Measurements from ENCODE around the gene PSMB7.
A peak's percentile ranks its signal among the peaks of the same experiment; 100 is the strongest.

Gene PSMB7

DNA sequence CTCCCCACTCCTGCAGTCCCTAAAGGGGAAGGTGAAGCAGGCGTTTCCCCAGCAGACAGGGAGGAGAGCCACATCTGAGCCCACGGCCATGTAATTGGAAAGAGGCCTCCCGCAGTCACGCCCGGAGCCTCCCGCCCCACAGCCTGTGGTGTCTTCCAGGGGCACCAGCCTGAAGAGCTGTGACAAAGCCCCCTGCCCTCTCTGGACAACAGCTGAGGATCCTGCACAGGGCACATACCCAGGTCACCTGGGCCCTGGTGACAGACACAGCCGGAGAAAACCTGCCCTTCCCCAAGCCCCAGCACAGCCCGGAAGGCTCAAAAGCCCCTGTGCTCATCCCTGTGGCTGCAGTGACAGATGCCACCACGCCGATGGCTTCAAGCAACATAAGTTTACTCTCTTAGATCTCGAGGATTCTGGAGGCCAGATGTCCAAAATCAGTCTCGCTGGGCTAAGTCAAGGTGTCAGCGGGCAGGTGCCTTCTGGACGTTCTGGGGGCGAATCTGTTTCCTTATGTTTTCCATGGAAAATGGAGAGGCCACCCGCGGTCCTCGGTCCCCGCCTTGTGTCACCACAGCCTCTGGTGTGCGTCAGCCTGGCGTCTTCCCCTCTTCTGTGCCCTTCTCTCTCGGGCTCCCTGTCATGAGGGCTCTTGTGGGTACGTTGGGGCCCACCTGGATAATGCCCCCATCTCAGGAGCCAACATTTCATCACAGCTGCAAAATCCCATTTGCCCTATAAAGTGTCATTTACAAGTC lies 71.5 kb downstream of the PSMB7 start:
- H3K36me3 Mint-ChIP-seq: peaks cover 32% of the 10 kb centered on the region
- DNase-seq (ENCODE audit: low spot score in 2 of 2) (no peak), ATAC-seq (no peak)
- H3K27ac Mint-ChIP-seq: peak overlapping the region; percentile 50
- H3K4me1 Mint-ChIP-seq: no peaks in the 10 kb centered on the region
- no peaks in the 10 kb centered on the region for H3K9me3 Mint-ChIP-seq
- no peak overlapping the region for H3K4me3 Mint-ChIP-seq

- Mint-ChIP-seq H3K36me3 (peaks cover 29% of the 10 kb centered on the region), H3K9me3 (no peaks in the 10 kb centered on the region), H3K4me1 (no peaks in the 10 kb centered on the region), H3K27ac (no peak overlapping the region), H3K4me3 (no peak overlapping the region)
- DNase-seq (ENCODE audit: low spot score in 2 of 2) (no peak), ATAC-seq (no peak)
Measured at GRCh38 chr9:124342776-124343485, 72.3 kb downstream of the PSMB7 start.

DNA sequence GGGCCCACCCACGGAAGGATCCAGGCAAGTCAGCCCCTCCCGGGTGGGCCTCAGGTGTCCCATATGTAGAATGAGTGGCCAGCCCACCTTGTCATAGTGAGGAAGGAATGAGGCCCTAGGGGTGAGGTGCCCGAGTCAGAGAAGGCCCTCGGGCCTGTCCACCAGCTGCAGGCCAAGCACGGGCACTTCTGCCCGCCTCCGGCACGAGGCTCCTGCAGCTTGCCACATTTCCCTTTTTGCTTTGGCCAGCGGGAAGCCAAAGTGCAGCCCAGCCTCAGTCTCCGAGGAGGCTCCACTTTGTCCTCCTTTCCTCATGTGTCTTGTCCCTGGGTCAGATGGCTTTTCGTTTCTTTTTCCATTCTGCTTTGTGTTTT lies 72.9 kb downstream of the PSMB7 start:
- no peak overlapping the region for H3K27ac Mint-ChIP-seq
- no peak for DNase-seq (ENCODE audit: low spot score in 2 of 2)
- no peak for ATAC-seq
- H3K9me3 Mint-ChIP-seq: no peaks in the 10 kb centered on the region
- no peaks in the 10 kb centered on the region for H3K4me1 Mint-ChIP-seq
- no peak overlapping the region for H3K4me3 Mint-ChIP-seq
- H3K36me3 Mint-ChIP-seq: peaks cover 28% of the 10 kb centered on the region

DNA sequence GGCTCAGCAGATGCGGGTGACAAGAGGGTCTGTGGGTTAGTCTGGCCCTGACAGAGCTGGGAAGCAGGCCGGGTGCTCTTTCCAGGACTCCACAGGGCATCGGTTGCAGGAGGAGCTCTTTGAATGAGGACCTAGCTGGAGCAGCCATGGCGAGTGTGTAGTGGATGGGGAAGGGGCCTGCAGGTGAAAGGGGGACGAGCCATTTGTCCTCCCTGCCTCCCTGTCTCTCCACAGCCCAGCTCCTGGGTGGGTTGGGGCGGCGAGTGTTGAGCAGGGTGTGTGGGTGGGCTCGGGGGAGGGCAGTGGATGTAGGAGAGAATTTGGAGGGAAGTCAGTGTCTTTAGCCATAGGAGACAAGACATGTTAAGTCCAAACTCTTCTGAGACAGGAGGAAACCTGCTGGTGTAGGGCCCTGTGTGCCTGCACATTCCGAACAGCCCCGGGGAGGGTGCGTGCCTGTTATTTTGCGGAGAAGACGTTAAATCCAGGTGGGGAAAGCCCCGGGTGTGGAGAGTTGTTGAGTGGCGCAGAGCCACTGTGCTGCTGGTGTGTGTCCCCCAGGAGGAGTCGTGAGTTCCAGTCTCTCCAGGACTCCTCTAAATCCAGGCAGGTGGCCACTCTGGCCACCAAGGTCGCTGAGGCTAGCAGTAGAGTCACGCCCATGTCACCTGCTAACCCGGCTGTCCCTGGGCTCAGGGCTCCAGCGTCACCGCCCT lies 73.6 kb downstream of the PSMB7 start:
- Mint-ChIP-seq H3K36me3 (peaks cover 28% of the 10 kb centered on the region), H3K9me3 (no peaks in the 10 kb centered on the region), H3K27ac (peak overlapping the region; percentile 48), H3K4me3 (no peak overlapping the region), H3K4me1 (no peaks in the 10 kb centered on the region)
- ATAC-seq: no peak
- no peak for DNase-seq (ENCODE audit: low spot score in 2 of 2)

DNA sequence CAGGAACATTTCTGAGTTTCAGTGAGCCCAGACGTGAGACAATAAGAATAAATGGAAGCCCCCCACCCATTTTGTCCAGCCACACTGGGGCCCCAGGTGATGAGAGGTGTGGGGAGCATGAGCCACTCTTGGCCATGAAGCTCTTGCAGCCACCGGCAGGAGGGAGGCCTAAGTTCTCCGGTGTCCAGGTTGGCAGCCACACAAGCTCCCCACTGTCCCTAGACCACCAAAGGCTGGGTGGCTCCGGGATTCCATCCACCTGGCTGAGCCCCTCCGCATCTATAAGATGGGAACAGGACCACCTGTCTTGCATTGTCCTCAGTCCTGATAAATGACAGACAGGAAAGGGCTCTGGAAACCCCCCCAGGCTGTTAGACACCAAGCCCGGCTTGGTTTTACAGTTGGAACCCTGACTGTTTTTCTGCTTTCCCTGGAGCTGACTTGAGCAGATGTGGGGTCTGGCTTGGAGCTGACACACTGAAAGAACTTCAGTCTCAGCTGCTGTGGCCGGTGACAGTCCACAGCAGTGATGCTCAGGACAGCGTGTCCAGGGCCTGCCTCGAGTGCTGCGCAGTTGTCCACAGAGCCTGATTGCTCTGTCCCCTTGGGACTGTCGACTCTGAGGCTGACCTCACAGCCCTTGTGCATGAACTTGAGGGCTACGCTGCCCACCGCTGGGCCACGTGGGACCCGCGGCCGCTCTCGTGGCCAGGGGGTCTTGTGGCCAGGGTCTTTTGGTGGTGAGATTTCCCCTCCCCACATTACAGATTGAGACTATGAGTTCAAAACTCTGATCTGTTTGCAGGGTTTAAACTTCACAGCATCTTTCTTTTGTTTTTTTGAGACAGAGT lies 74.8 kb downstream of the PSMB7 start:
- Mint-ChIP-seq H3K9me3 (no peaks in the 10 kb centered on the region), H3K36me3 (peaks cover 28% of the 10 kb centered on the region), H3K4me1 (no peaks in the 10 kb centered on the region), H3K4me3 (no peak overlapping the region), H3K27ac (peak overlapping the region; percentile 48)
- DNase-seq (ENCODE audit: low spot score in 2 of 2): no peak
- no peak for ATAC-seq

DNA sequence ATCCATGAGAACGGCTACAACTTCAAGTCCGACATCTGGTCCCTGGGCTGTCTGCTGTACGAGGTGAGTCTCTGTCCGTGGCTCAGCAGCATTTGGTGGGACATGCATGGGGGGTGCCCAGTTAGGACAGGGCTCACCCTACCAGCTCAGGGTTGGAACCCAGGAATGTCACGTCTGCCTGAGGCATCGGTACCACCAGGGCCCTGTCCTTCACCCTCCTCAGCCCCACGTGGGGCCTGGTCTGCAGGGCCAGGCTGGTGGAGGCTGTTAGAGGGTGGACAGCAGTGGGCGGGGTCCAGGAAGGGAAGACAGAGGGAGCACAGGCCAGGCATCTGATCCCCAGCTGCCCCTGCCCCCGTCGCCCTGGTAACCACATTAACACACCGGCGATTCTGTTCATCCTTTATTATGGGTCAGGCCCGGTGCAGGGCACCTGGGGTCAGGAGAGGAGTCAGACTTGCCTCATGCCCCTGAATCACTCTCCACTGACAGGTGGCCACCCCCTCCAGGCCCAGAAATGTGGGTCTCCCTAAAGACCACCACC lies 75.6 kb downstream of the PSMB7 start:
- Mint-ChIP-seq H3K4me3 (no peak overlapping the region), H3K36me3 (peaks cover 28% of the 10 kb centered on the region), H3K27ac (peak overlapping the region; percentile 40), H3K4me1 (no peaks in the 10 kb centered on the region), H3K9me3 (no peaks in the 10 kb centered on the region)
- DNase-seq (ENCODE audit: low spot score in 2 of 2) (no peak), ATAC-seq (no peak)

GRCh38 chr9:124337562-124337961 lies 77.7 kb downstream of the PSMB7 start:
- DNase-seq (ENCODE audit: low spot score in 2 of 2) (no peak), ATAC-seq (no peak)
- Mint-ChIP-seq H3K27ac (peak overlapping the region; percentile 17), H3K4me3 (no peak overlapping the region), H3K9me3 (no peaks in the 10 kb centered on the region), H3K36me3 (peaks cover 34% of the 10 kb centered on the region), H3K4me1 (no peaks in the 10 kb centered on the region)

- Mint-ChIP-seq H3K4me3 (no peak overlapping the region), H3K36me3 (peaks cover 29% of the 10 kb centered on the region), H3K27ac (no peak overlapping the region), H3K4me1 (no peaks in the 10 kb centered on the region), H3K9me3 (no peaks in the 10 kb centered on the region)
- DNase-seq (ENCODE audit: low spot score in 2 of 2): no peak
- no peak for ATAC-seq
Measured at GRCh38 chr9:124335320-124335707, 79.9 kb downstream of the PSMB7 start.

- DNase-seq (ENCODE audit: low spot score in 2 of 2) (no peak), ATAC-seq (peak; percentile 17)
- peaks cover 34% of the 10 kb centered on the region for H3K36me3 Mint-ChIP-seq
- no peak overlapping the region for H3K4me3 Mint-ChIP-seq
- H3K9me3 Mint-ChIP-seq: no peaks in the 10 kb centered on the region
- no peaks in the 10 kb centered on the region for H3K4me1 Mint-ChIP-seq
- peak overlapping the region; percentile 1 for H3K27ac Mint-ChIP-seq
Measured at GRCh38 chr9:124334568-124335319, 80.5 kb downstream of the PSMB7 start.

DNA sequence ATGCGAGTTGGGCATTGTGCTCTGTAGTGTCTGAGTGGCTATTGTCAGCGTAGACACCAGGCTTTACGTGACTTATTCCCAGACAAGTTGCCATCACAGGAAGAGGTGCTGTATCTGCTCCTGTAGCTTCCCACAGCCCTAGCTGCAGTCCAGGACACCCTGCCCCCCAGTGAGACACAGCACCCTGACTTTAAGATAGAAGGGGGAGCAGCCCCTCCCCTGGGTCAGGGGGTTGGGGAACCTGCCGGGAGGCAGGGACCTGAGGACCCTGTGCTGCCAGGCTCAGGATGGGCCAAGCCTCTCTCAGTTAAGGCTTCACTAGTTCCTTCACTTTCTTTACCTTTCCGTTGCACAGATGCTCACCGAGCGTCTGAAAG lies 82.1 kb downstream of the PSMB7 start:
- H3K4me3 Mint-ChIP-seq: no peak overlapping the region
- no peaks in the 10 kb centered on the region for H3K4me1 Mint-ChIP-seq
- no peak overlapping the region for H3K27ac Mint-ChIP-seq
- H3K9me3 Mint-ChIP-seq: no peaks in the 10 kb centered on the region
- DNase-seq (ENCODE audit: low spot score in 2 of 2) (no peak), ATAC-seq (no peak)
- peaks cover 27% of the 10 kb centered on the region for H3K36me3 Mint-ChIP-seq

GRCh38 chr9:124332361-124333202 lies 82.7 kb downstream of the PSMB7 start:
- Mint-ChIP-seq H3K4me3 (no peak overlapping the region), H3K27ac (no peak overlapping the region), H3K36me3 (peaks cover 31% of the 10 kb centered on the region), H3K9me3 (no peaks in the 10 kb centered on the region), H3K4me1 (no peaks in the 10 kb centered on the region)
- DNase-seq (ENCODE audit: low spot score in 2 of 2) (no peak), ATAC-seq (no peak)

DNA sequence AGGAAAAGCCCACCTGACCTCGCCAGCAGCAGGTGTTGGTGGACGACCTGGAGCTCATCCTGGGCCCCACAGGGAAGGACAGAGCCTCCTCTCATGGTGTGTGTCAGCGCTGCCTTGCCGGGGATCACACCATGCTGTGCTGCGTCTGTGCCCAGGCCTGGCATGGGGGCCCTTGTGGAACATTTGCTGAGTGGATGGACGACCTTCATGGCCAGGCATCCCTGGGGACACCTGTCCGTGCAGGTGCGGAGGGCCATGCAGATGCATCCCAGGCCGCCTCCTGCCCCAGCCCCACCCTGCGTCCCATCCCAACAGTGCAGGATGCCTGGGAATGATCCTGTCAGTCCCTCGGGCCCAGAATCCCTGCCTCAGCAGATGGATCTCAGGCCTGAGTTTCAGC lies 83.7 kb downstream of the PSMB7 start:
- H3K4me1 Mint-ChIP-seq: no peaks in the 10 kb centered on the region
- H3K4me3 Mint-ChIP-seq: no peak overlapping the region
- H3K27ac Mint-ChIP-seq: no peak overlapping the region
- ATAC-seq (no peak), DNase-seq (ENCODE audit: low spot score in 2 of 2) (no peak)
- H3K36me3 Mint-ChIP-seq: peaks cover 31% of the 10 kb centered on the region
- no peaks in the 10 kb centered on the region for H3K9me3 Mint-ChIP-seq

DNA sequence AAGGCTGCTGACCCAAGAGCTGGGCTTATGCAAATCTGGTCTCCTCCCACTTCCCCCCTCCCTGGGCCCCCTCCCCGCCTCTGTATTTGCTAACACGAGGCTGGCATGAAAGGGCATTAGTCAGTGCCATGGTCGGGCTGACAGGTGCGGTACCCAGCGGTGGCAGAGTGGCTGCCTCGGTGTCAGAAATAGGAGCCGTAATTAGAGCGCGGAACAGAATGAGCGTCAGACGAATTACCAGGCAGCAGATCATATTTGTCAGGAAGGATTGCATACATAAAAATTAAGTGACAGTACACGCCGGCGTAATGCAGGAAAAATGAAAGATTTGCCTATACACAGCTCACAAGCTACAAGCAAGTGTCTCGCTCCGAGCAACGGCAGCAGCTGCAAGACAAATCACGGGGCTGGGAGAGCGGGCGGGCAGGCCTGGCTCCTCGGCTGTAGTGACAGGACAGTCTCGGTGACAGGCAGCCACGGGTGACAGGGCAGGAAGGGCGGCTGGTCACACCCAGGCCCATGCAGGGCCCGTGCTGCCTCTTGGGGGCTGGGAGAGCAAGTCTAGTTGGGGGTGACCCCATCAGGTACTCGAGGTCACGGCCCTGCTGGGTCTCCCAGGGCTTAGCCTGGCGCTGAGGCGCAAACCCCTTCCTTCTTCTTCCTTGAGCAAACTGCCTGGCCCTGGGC lies 85.1 kb downstream of the PSMB7 start:
- ATAC-seq: no peak
- Mint-ChIP-seq H3K27ac (peak overlapping the region; percentile 83), H3K4me3 (no peak overlapping the region), H3K4me1 (no peaks in the 10 kb centered on the region), H3K36me3 (peaks cover 31% of the 10 kb centered on the region), H3K9me3 (no peaks in the 10 kb centered on the region)
- DNase-seq (ENCODE audit: low spot score in 2 of 2): no peak

Data from stimulated activated effector memory CD8-positive, alpha-beta T cell treated with anti-CD3 and anti-CD28 coated beads, Interleukin-12 subunit alpha, Interleukin-12 subunit beta, amount 100 ng/mL, for 72 hours (primary cell).